ENCODE data around the gene HIKESHI.
"Not testable (repeated sequence)": the region's sequence is repeated elsewhere in the genome, so short reads cannot be mapped to it uniquely, and the experiment has no call there.

Gene HIKESHI

DNA sequence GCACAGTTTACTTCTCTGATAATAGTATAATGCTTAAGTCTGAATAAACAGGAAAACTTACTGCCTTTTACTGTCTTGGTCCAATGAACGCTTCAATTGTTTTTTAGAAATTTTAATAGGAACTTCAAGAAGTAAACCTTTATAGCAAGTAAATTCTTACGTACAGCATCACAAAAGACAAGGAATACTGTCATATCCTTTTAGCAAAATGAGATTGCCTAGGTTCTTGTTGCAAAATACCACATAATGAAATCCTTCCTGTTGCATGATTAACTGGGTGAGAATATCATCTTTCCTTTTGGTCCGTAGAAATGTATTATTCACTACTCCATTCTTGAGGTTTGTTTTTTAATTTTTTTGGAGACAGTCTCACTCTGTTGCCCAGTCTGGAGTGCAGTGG lies 22.3 kb upstream of the HIKESHI start:
- Mint-ChIP-seq H3K4me3 (no peak overlapping the region), H3K36me3 (ENCODE audit: low read depth) (peaks cover 90% of the 10 kb centered on the region), H3K27ac (no peak overlapping the region), H3K9me3 (no peaks in the 10 kb centered on the region), H3K27me3 (no peaks in the 10 kb centered on the region), H3K4me1 (peaks cover 49% of the 10 kb centered on the region)
- no peak for DNase-seq
- ATAC-seq, result no peak

DNA sequence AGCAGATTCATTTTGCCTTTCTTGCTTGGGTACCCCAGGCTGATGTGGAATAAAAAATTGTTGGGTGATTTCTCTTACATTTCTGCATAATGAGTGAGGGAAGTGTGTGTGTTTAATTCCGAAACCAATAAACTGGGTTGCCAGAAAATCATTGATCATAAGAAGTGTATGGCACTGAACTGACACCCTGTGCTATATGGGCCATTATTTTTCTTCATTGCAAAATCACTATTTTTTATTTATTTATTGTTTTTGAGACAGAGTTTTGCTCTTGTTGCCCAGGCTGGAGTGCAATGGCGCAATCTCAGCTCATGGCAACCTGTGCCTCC lies 14.6 kb upstream of the HIKESHI start:
- Mint-ChIP-seq H3K36me3 (ENCODE audit: low read depth) (peaks cover 40% of the 10 kb centered on the region), H3K27me3 (no peaks in the 10 kb centered on the region), H3K9me3 (no peaks in the 10 kb centered on the region), H3K4me3 (peak overlapping the region; percentile 62), H3K4me1 (peaks cover 92% of the 10 kb centered on the region), H3K27ac (peak overlapping the region; percentile 99)
- DNase-seq, result no peak
- ATAC-seq, result no peak

DNA sequence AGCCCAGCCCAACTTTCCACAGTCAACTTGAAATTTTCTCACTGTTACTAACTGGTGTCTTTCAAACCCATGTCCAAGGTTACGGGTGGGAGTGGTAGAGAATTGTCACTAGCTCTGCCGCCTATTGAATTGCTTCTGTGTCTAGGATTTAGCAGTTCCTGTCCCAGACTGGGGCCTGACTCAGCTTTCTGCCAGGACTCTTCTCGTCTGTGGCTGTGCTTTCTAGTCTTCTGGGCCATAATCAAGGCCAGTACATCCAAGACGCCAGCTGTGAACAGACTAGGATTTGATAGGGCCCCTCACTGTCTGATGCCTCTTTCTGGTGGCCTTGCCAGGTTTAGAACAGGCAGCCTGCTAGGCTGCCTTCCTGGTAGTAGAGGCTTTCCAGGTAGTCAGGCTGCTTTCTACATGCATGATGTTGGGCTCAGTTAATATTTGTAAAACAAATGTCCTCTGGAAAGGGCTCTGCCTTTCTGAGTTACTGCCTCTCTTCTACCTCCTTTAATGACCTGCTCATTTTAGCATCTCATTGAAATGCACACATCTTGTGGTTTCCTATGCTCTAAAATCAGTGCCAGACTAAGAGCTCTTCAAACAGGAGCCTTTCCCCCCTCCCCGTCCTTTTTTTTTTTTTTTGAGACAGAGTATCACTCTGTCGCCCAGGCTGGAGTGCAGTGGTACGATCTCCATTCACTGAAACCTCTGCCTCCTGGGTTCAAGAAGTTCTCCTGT lies 13.1 kb upstream of the HIKESHI start:
- Mint-ChIP-seq H3K36me3 (ENCODE audit: low read depth) (peaks cover 29% of the 10 kb centered on the region), H3K4me1 (peaks cover 93% of the 10 kb centered on the region), H3K9me3 (peaks cover 4% of the 10 kb centered on the region), H3K4me3 (peak overlapping the region; percentile 6), H3K27ac (peak overlapping the region; percentile 99), H3K27me3 (no peaks in the 10 kb centered on the region)
- ATAC-seq (no peak), DNase-seq (no peak)

DNA sequence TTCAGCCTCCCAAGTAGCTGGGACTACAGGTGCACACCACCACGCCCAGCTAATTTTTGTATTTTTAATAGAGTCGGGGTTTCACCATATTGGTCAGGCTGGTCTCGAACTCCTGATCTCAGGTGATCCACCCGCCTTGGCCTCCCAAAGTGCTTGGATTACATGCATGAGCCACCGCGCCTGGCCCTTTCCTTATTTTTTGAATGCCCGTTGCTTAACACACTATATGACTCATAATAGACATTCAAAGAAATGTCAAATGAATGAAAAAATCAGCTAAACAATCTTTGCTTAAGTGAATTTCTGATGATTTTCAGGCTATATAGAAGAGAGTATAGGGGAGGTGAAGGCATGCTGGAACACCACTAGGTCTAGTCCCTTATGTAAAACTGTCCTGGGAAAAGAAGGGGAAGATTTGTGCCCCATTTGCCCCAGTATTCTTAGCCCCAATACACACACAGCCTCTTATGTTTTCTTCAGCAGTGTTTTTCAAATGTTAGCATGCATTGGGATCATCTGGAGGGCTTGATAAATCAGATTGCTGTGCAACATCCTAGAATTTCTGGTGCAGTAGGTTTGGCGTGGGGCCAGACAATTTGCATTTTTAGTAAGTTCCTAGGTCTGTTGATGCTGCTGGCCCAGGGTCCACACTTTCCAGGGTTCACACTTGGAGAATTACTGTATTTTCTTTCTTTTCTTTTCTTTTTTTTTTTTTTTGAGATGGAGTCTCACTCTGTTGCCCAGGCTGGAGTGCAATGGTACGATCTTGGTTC lies 12.3 kb upstream of the HIKESHI start:
- Mint-ChIP-seq H3K4me3 (peak overlapping the region; percentile 6), H3K27ac (peak overlapping the region; percentile 99), H3K36me3 (ENCODE audit: low read depth) (peaks cover 22% of the 10 kb centered on the region), H3K4me1 (peaks cover 89% of the 10 kb centered on the region)
- H3K27me3 Mint-ChIP-seq, H3K9me3 Mint-ChIP-seq, ATAC-seq, DNase-seq: not testable (repeated sequence)

DNA sequence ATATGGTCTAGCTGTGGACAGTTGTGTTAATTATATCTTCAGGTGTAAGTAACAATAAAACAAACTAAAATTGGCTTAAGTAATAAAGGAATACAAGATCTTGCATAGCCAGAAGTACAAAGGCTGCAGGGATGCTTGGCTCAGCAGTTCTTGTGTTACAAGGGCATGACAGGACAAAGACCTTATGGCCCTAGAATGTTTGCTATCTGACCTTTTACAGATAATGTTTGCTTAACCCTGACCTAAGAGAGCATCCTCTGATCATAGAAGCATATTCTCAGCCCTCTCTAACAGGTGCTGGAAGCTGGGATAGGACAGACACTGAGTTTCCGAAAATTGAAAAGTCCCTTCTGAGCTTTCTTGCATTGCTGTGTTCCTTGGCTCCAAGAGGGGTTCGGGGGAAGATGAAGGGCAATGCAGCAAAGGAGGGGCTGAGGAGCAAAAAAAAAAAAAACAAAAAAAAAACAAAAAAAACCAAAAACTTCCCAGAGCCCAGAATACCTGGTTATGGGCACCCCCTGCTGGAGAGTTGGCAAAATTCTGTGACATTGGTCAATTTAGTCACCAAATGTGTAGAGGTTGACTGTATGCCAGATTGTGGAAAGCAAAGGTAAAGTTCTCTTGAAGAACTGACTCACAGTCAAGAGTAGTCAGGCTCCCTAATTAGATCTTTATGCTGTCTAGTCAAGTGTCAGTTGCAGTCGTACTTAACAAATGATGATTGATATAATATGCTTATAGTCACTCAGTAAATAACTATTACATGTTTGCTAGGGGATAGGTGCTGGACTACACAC lies 10.4 kb upstream of the HIKESHI start:
- Mint-ChIP-seq H3K4me3 (peak overlapping the region; percentile 53), H3K9me3 (peaks cover 4% of the 10 kb centered on the region), H3K4me1 (peaks cover 71% of the 10 kb centered on the region), H3K27me3 (no peaks in the 10 kb centered on the region), H3K36me3 (ENCODE audit: low read depth) (peaks cover 16% of the 10 kb centered on the region), H3K27ac (peak overlapping the region; percentile 78)
- ATAC-seq (peak; percentile 48), DNase-seq (peak; percentile 77)

DNA sequence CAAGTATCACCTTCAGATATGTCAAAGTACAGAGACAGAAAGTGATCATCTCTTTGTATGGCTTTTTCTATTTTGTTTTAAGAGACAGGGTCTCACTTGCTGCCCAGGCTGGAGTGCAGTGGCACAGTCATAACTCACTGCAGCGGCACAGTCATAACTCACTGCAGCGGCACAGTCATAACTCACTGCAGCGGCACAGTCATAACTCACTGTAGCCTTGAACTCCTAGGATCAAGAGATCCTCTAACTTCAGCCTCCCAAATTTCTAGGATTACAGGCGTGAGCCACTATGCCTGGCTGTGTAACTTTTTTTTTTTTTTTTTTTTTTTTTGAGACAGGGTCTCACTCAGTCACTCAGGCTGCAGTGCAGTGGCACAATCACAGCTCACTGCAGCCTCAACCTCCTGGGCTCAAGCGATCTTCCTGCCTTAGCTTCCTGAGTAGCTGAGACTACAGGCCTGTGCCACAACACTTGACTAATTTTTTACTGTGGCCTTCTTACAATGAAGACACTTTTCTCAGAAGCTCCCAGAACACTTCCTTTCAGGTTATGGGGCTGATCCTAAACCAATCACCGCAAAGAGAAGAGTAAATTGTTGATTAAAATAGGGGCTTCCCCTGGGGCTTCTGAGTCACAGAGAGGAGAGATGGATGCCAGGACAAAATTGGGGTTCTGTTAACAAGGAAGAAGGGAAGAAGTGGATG lies 9.0 kb upstream of the HIKESHI start:
- DNase-seq, result no peak
- H3K4me3 Mint-ChIP-seq, result peak overlapping the region; percentile 1
- H3K4me1 Mint-ChIP-seq, result peaks cover 59% of the 10 kb centered on the region
- peak overlapping the region; percentile 78 for H3K27ac Mint-ChIP-seq
- no peaks in the 10 kb centered on the region for H3K27me3 Mint-ChIP-seq
- peak; percentile 85 for ATAC-seq
- peaks cover 4% of the 10 kb centered on the region for H3K9me3 Mint-ChIP-seq
- peaks cover 14% of the 10 kb centered on the region for H3K36me3 Mint-ChIP-seq (ENCODE audit: low read depth)

DNA sequence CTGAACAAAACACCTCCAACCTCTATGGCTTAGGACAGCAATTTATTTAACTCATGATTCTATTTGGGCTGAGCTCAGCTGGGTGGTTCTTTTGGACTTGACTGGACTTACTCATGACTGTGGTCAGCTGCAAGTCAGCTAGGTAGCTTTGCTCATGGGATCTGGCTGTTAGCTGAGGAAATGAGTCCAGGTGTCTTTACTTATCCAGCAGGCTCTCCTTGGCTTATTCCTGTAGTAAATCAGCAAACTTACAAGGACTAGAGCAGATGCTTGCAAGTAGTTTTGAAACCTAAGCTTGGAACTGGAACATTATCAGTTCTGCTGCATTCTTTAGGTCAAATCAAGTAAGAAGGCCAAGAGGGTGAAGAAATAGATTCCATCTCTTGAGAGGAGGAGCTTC lies 8.0 kb upstream of the HIKESHI start:
- H3K4me1 Mint-ChIP-seq, result peaks cover 49% of the 10 kb centered on the region
- ATAC-seq (no peak), DNase-seq (no peak)
- H3K4me3 Mint-ChIP-seq, result no peak overlapping the region
- no peaks in the 10 kb centered on the region for H3K27me3 Mint-ChIP-seq
- H3K27ac Mint-ChIP-seq, result no peak overlapping the region
- H3K36me3 Mint-ChIP-seq (ENCODE audit: low read depth), result peaks cover 12% of the 10 kb centered on the region
- peaks cover 4% of the 10 kb centered on the region for H3K9me3 Mint-ChIP-seq

DNA sequence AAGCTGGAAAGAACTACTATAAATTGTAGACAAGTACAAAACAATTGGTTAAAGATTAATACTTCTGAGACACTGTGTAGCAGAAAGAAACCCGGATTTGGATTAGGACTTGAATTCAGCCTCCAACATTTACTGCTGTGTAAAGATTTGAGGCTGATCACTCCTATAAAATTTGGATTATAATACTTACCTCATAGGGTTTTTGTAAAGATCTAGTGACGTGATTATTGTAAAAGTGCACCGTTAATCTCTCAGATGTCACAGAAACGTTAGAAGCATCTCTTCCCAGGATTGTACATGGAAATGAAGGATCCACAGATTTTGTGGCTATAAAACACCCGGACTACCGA lies 323 bp upstream of the HIKESHI start:
- Mint-ChIP-seq H3K27me3 (no peaks in the 10 kb centered on the region), H3K9me3 (no peaks in the 10 kb centered on the region), H3K4me3 (peak overlapping the region; percentile 100), H3K36me3 (ENCODE audit: low read depth) (peaks cover 10% of the 10 kb centered on the region), H3K27ac (peak overlapping the region; percentile 98), H3K4me1 (peaks cover 29% of the 10 kb centered on the region)
- no peak for DNase-seq
- ATAC-seq, result no peak

DNA sequence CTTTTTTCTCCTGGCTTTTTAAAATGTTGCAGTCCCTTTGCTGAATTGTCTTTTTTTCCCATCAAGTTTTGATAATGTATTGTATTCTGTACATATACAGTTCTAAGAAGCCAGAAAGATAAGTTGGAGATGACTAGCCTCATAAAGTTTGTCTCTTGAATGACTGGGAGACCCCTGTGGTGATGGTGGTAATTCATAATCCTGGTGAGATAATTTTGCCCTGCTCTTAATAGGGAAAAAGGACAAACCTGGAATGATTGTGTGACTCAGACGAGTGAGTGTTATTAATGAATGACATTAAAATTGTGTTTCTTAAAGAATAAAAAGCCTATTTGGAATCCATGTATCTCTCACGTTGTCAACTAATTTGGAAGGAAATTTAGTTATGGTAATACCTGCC lies 1.2 kb downstream of the HIKESHI start:
- H3K4me3 Mint-ChIP-seq, result peak overlapping the region; percentile 100
- DNase-seq (no peak), ATAC-seq (no peak)
- peaks cover 29% of the 10 kb centered on the region for H3K4me1 Mint-ChIP-seq
- no peaks in the 10 kb centered on the region for H3K9me3 Mint-ChIP-seq
- H3K27me3 Mint-ChIP-seq, result no peaks in the 10 kb centered on the region
- peaks cover 10% of the 10 kb centered on the region for H3K36me3 Mint-ChIP-seq (ENCODE audit: low read depth)
- peak overlapping the region; percentile 98 for H3K27ac Mint-ChIP-seq

DNA sequence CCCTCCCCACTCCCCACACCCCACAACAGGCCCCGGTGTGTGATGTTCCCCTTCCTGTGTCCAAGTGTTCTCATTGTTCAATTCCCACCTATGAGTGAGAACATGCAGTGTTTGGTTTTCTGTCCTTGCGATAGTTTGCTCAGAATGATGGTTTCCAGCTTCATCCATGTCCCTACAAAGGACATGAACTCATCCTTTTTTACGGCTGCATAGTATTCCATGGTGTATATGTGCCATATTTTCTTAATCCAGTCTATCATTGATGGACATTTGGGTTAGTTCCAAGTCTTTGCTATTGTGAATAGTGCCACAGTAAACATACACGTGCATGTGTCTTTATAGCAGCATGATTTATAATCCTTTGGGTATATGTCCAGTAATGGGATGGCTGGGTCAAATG lies 6.7 kb downstream of the HIKESHI start:
- not testable (repeated sequence) for H3K27me3 Mint-ChIP-seq, H3K9me3 Mint-ChIP-seq, ATAC-seq, H3K27ac Mint-ChIP-seq, H3K4me3 Mint-ChIP-seq, DNase-seq
- Mint-ChIP-seq H3K4me1 (peaks cover 34% of the 10 kb centered on the region), H3K36me3 (ENCODE audit: low read depth) (peaks cover 45% of the 10 kb centered on the region)

DNA sequence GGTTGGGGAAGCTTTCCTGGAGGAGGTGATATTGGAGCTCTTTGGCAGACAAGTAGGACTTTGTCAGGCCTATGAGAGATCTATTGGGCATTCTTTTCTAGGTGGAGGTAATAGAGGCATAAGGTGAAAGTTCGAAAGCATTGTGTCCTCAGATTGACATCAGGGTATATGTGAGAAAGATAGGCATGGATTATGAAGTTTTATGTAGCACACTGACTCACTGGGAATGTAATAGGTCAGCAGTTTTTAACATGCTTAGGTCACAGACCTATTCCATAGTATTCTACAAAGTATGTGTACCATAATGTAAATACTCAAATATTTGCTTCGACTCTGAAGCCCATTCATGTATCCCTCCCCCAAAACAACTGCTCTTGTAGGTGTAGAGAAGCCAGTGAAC lies 11.8 kb downstream of the HIKESHI start:
- Mint-ChIP-seq H3K4me3 (no peak overlapping the region), H3K27me3 (no peaks in the 10 kb centered on the region), H3K9me3 (no peaks in the 10 kb centered on the region), H3K4me1 (peaks cover 23% of the 10 kb centered on the region), H3K27ac (no peak overlapping the region), H3K36me3 (ENCODE audit: low read depth) (peaks cover 61% of the 10 kb centered on the region)
- DNase-seq (no peak), ATAC-seq (no peak)

DNA sequence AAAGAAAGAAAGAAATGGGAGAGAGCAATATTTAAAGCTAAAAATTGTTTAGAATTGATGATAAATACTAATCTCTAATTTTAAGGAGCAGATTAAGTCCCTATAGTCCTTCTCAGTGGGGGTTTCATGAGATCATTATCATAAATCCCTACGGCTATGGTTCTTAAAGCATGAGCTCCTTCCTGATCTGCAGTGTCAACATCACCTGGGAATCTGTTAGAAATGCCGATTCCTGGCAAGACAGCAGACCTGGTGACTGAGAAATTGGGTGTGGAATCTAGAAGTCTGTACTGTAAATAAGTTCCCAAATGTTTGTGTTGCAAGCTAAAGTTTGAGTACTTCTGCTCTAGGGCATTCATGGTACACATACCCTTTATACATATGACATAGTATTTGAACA lies 12.6 kb downstream of the HIKESHI start:
- no peak for DNase-seq
- peaks cover 59% of the 10 kb centered on the region for H3K36me3 Mint-ChIP-seq (ENCODE audit: low read depth)
- peaks cover 16% of the 10 kb centered on the region for H3K4me1 Mint-ChIP-seq
- H3K4me3 Mint-ChIP-seq, result no peak overlapping the region
- H3K27ac Mint-ChIP-seq, result no peak overlapping the region
- no peaks in the 10 kb centered on the region for H3K27me3 Mint-ChIP-seq
- ATAC-seq, result no peak
- no peaks in the 10 kb centered on the region for H3K9me3 Mint-ChIP-seq

DNA sequence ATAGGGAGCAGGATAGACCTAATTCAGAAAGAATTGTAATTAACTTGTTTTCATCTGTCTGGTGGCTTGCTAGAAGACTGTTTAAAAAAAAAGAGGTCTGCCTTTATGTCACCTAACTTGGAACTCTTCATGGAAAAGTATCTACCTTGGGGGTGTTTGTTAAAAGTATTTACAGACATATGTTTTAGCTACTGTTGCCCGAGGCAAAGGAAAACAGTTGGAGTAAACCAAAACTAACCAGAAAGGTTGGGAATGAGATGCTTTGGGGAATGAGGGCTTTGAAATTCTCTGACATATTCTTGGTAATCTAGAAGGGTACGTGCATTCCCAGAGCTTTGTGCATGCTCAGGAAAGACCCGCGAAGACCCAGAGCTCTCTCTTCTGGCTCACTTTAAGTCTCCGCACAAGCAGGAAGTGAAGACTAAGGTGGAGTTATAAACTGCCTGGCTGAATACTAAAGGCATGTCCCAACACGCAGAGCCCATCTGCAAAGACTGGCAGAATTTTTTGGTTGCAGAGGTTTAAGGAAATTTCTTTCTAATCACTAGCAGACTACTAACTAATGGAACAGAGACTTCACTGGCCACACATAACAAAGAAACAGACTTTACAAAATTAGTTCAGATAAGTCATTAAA lies 33.2 kb downstream of the HIKESHI start:
- DNase-seq, result no peak
- H3K9me3 Mint-ChIP-seq, result peaks cover 5% of the 10 kb centered on the region
- no peak overlapping the region for H3K4me3 Mint-ChIP-seq

DNA sequence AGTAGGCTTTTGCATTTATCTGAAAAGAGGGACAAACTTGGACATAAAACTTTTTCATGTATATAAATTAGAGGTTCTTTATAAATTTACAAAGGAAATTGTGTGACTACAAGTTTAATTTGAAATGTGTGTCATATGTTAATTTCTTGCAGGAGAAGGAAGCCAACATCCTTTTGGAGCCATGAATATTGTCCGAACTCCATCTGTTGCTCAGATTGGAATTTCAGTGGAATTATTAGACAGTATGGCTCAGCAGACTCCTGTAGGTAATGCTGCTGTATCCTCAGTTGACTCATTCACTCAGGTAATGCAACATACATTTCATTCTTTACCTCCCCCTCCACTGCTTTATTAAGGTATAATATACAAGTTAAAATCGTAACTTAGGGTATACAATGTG lies 35.2 kb downstream of the HIKESHI start:
- Mint-ChIP-seq H3K27ac (no peak overlapping the region), H3K27me3 (no peaks in the 10 kb centered on the region), H3K36me3 (ENCODE audit: low read depth) (peaks cover 73% of the 10 kb centered on the region), H3K9me3 (peaks cover 5% of the 10 kb centered on the region), H3K4me1 (peaks cover 7% of the 10 kb centered on the region), H3K4me3 (no peak overlapping the region)
- ATAC-seq, result no peak
- DNase-seq, result no peak

More for the DNA sequence above, 33.2 kb downstream of the HIKESHI start:
- H3K27me3 Mint-ChIP-seq, result no peaks in the 10 kb centered on the region
- peaks cover 1% of the 10 kb centered on the region for H3K4me1 Mint-ChIP-seq
- H3K36me3 Mint-ChIP-seq (ENCODE audit: low read depth), result peaks cover 71% of the 10 kb centered on the region
- no peak overlapping the region for H3K27ac Mint-ChIP-seq
- ATAC-seq, result no peak
